Fibroblast of pulmonary artery (primary cell): Measurements from ENCODE around the gene SH3GL1.
A peak's percentile ranks its signal among the peaks of the same experiment; 100 is the strongest.
"Not testable (repeated sequence)": the region's sequence is repeated elsewhere in the genome, so short reads cannot be mapped to it uniquely, and the experiment has no call there.

ENCODE experiments used
- DNase-seq: peaks from one replicate; pipeline ENCODE4 v3.0.0-alpha.2; 2010; ENCODE audit warnings: low read depth
- H3K4me3 ChIP-seq: replicated peaks from 2 replicates; pipeline ENCODE4 v1.5.1; 2011; ENCODE audit warnings: low read depth, mild to moderate bottlenecking, control low read depth, low read length, moderate library complexity
- TF ChIP-seq, protein P1 (sequence below): IDR thresholded peaks from 2 replicates; pipeline ENCODE4 v1.5.1; 2011; ENCODE audit warnings: mild to moderate bottlenecking, control low read depth, low read length, inconsistent platforms; ENCODE audit errors: missing control alignments

The SH3GL1 gene

DNA sequence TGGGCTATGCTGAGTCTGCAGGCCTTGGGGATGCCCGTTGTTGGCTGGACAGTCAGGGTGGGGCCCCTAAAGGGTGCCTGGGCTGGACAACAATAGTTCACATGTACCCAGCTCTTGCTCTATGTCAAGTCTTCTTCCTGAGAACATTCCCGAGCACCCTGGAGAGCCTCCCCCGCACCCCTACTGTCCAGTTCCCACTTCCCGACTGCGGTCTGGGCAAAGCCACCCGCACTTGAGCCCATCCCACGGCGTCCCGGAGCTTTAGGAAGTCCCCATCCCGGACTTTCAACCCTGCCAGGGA is 58.1 kb downstream of the SH3GL1 start:
- DNase-seq, result peak; percentile 81
- H3K4me3 ChIP-seq, result peak overlapping the region; percentile 60
- TF ChIP-seq, protein P1, sequence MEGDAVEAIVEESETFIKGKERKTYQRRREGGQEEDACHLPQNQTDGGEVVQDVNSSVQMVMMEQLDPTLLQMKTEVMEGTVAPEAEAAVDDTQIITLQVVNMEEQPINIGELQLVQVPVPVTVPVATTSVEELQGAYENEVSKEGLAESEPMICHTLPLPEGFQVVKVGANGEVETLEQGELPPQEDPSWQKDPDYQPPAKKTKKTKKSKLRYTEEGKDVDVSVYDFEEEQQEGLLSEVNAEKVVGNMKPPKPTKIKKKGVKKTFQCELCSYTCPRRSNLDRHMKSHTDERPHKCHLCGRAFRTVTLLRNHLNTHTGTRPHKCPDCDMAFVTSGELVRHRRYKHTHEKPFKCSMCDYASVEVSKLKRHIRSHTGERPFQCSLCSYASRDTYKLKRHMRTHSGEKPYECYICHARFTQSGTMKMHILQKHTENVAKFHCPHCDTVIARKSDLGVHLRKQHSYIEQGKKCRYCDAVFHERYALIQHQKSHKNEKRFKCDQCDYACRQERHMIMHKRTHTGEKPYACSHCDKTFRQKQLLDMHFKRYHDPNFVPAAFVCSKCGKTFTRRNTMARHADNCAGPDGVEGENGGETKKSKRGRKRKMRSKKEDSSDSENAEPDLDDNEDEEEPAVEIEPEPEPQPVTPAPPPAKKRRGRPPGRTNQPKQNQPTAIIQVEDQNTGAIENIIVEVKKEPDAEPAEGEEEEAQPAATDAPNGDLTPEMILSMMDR, result no peak

- no peak for DNase-seq
- TF ChIP-seq, protein P1, result no peak
- H3K4me3 ChIP-seq, result peak within 1 kb of the TSS; percentile 41
Observed at GRCh38 chr19:4338441-4339355, 61.6 kb downstream of the SH3GL1 start, which contains the start of gene STAP2. STAP2 (minus strand) TSS chr19:4338827; CDS start chr19:4338753, 74 bp downstream.

DNA sequence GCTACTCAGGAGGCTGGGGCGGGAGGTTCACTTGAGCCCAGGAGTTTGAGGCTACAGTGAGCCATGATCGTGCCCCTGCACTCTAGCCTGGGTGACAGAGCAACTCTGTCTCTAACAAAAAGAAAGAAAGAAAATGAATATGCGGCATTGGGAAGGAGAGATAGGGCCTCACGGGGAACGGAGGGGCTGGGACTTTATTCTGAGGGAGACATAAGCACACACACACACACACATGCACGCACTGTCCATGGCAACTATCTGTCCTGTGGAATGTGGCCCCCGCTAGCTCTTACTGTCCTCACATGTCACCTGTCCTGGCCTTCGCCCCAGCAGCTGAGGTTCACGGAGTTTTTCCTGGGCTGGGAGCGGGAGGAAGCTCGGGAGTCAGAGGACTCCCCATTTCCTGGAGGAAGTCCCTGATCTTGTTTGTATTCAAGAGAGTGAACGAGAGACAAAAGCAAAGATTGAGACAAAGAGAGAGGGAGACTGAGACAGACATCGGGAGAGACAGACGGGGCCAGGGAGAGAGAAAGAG is 62.4 kb downstream of the SH3GL1 start:
- H3K4me3 ChIP-seq, result peak overlapping the region; percentile 41
- DNase-seq, result peak; percentile 54
- TF ChIP-seq, protein P1, result no peak

- H3K4me3 ChIP-seq, result no peak overlapping the region
- TF ChIP-seq, protein P1, result no peak
- no peak for DNase-seq
Observed at GRCh38 chr19:4334929-4335570, 65.3 kb downstream of the SH3GL1 start.

- TF ChIP-seq, protein P1, result no peak
- no peak for DNase-seq
- H3K4me3 ChIP-seq, result no peak overlapping the region
Observed at GRCh38 chr19:4329858-4330257, 70.5 kb downstream of the SH3GL1 start.

DNA sequence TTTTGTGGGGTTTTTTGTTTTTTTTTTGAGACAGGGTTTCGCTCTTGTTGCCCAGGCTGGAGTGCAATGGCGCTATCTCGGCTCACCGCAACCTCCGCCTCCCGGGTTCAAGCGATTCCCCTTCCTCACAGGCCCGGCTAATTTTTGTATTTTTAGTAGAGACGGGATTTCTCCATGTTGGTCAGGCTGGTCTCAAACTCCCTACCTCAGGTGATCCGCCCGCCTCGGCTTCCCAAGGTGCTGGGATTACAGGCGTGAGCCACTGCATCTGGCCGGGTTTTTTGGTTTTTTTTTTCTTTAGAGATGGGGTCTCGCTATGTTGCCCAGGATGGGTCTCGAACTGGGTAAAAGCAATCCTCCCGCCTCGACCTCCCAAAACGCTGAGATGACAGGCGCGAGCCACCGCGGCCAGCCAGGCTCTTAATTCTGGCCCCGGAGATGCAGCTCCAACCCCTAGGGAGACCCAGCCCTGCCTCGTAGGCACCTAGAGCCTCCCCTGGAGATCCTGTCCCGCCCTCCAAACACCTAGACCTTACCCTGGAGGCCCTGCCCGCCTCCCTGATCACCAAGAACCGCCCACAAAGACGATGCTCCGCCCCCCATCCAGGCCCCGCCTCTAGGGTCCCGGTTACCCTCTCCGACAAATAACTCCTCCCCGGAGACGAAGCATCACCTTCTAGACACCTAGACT is 71.2 kb downstream of the SH3GL1 start:
- peak overlapping the region; percentile 60 for H3K4me3 ChIP-seq
- DNase-seq, result not testable (repeated sequence)
